GM19468 (cell line): ENCODE data around the gene PLEKHA6.

ENCODE experiments used
- ATAC-seq: cut with Tn5 transposase; IDR thresholded peaks from one replicate; pipeline ENCODE4 v1.9.1; 2021; ENCODE audit warnings: mild to moderate bottlenecking, moderate library complexity, moderate number of reproducible peaks; ENCODE audit not compliant: unreplicated experiment; ENCODE audit errors: extremely low read depth

Gene PLEKHA6

GRCh38 chr1:204267191-204267601 lies 92.5 kb downstream of the PLEKHA6 start:
- ATAC-seq = no peak

GRCh38 chr1:204266504-204267034 lies 93.2 kb downstream of the PLEKHA6 start:
- ATAC-seq = no peak

- ATAC-seq = no peak
These were observed 94.1 kb downstream of the PLEKHA6 start for GRCh38 chr1:204265665-204266064.

- no peak for ATAC-seq
These were observed 94.9 kb downstream of the PLEKHA6 start for GRCh38 chr1:204264805-204265204.

GRCh38 chr1:204263254-204263910 lies 96.3 kb downstream of the PLEKHA6 start:
- ATAC-seq = no peak

GRCh38 chr1:204262506-204263253 lies 97.0 kb downstream of the PLEKHA6 start:
- no peak for ATAC-seq

GRCh38 chr1:204261746-204262505 lies 97.8 kb downstream of the PLEKHA6 start:
- ATAC-seq = no peak

GRCh38 chr1:204261266-204261665 lies 98.5 kb downstream of the PLEKHA6 start:
- ATAC-seq = no peak

GRCh38 chr1:204260601-204261197 lies 99.0 kb downstream of the PLEKHA6 start:
- ATAC-seq = no peak

GRCh38 chr1:204259782-204260181 lies 99.9 kb downstream of the PLEKHA6 start:
- ATAC-seq = no peak

GRCh38 chr1:204259196-204259595 lies 100.5 kb downstream of the PLEKHA6 start:
- ATAC-seq = no peak

GRCh38 chr1:204258213-204259115 lies 101.3 kb downstream of the PLEKHA6 start:
- ATAC-seq = no peak

GRCh38 chr1:204257446-204257845 lies 102.3 kb downstream of the PLEKHA6 start:
- ATAC-seq = no peak

- ATAC-seq = no peak
These were observed 103.2 kb downstream of the PLEKHA6 start for GRCh38 chr1:204256531-204256930.

- ATAC-seq = no peak
These were observed 103.8 kb downstream of the PLEKHA6 start for GRCh38 chr1:204255966-204256365.

- ATAC-seq = no peak
These were observed 104.5 kb downstream of the PLEKHA6 start for GRCh38 chr1:204255225-204255624.

GRCh38 chr1:204254031-204254661 lies 105.6 kb downstream of the PLEKHA6 start:
- no peak for ATAC-seq

GRCh38 chr1:204251926-204252689 lies 107.6 kb downstream of the PLEKHA6 start:
- no peak for ATAC-seq
